GM10248 (cell line): Measurements from ENCODE around the gene SRL.

Source experiments
- CTCF ChIA-PET: fragments of 300-600 bp; sonication (Branson Sonifier 250); formaldehyde crosslinking; extraction: SDS; loops from one replicate; lab custom pipeline; 2021; ENCODE audit warnings: antibody characterized with exemption; lab: Yijun Ruan, JAX
- POLR2A ChIA-PET: fragments of 350-650 bp; sonication (Branson Sonifier 250); formaldehyde crosslinking; extraction: SDS; loops from one replicate; lab custom pipeline; 2020; ENCODE audit warnings: antibody characterized with exemption; lab: Yijun Ruan, JAX
- DNase-seq: peaks from one replicate; pipeline ENCODE4 v3.0.0; 2012; ENCODE audit errors: extremely low spot score
- TF ChIP-seq, protein P1 (sequence below): IDR thresholded peaks from 2 replicates; pipeline ENCODE4 v1.5.1; 2012; ENCODE audit warnings: mild to moderate bottlenecking, low read depth; ENCODE audit errors: extremely low read depth, missing control alignments, control extremely low read depth

SRL gene

GRCh38 chr16:4263504-4264436, 21.9 kb upstream of the SRL start:
- no peak for DNase-seq
- TF ChIP-seq, protein P1, sequence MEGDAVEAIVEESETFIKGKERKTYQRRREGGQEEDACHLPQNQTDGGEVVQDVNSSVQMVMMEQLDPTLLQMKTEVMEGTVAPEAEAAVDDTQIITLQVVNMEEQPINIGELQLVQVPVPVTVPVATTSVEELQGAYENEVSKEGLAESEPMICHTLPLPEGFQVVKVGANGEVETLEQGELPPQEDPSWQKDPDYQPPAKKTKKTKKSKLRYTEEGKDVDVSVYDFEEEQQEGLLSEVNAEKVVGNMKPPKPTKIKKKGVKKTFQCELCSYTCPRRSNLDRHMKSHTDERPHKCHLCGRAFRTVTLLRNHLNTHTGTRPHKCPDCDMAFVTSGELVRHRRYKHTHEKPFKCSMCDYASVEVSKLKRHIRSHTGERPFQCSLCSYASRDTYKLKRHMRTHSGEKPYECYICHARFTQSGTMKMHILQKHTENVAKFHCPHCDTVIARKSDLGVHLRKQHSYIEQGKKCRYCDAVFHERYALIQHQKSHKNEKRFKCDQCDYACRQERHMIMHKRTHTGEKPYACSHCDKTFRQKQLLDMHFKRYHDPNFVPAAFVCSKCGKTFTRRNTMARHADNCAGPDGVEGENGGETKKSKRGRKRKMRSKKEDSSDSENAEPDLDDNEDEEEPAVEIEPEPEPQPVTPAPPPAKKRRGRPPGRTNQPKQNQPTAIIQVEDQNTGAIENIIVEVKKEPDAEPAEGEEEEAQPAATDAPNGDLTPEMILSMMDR: no peak
- ChIA-PET POLR2A (no interaction called here), CTCF (interaction anchor here (1.3 to 10.5 kb wide), 4 partner anchors 7 to 281 kb away, joined by 3 to 103 read pairs (median 4); no protein-coding TSS in a partner anchor)

GRCh38 chr16:4262303-4262835, 20.5 kb upstream of the SRL start:
- CTCF ChIA-PET: interaction anchor here (0.9 to 10.5 kb wide), 6 partner anchors 8 to 279 kb away, joined by 3 to 103 read pairs (median 3); no protein-coding TSS in a partner anchor
- POLR2A ChIA-PET: no interaction called here
- TF ChIP-seq, protein P1: no peak
- DNase-seq: no peak

GRCh38 chr16:4261557-4262172, 19.8 kb upstream of the SRL start:
- POLR2A ChIA-PET: no interaction called here
- DNase-seq: peak; percentile 49

GRCh38 chr16:4260360-4260759, 18.5 kb upstream of the SRL start:
- ChIA-PET POLR2A (no interaction called here), CTCF (interaction anchor here (0.8 to 3.3 kb wide), 3 partner anchors 10 to 15 kb away, joined by 3 to 15 read pairs (median 4); partner anchors contain the start of gene TFAP4)
- TF ChIP-seq, protein P1: no peak
- DNase-seq: no peak

More at GRCh38 chr16:4261557-4262172, 19.8 kb upstream of the SRL start:
- TF ChIP-seq, protein P1: peak; percentile 40
- CTCF ChIA-PET: interaction anchor here (0.9 to 10.5 kb wide), 5 partner anchors 7 to 279 kb away, joined by 3 to 103 read pairs (median 3); no protein-coding TSS in a partner anchor

GRCh38 chr16:4257646-4258556, 16.0 kb upstream of the SRL start:
- ChIA-PET CTCF (interaction anchor here (0.9 to 3.3 kb wide), 6 partner anchors 9 to 156 kb away, joined by 3 to 15 read pairs (median 4); no protein-coding TSS in a partner anchor), POLR2A (interaction anchor here (0.5 to 1.2 kb wide), 3 partner anchors 11 to 160 kb away, joined by 3 to 4 read pairs (median 3); no protein-coding TSS in a partner anchor)
- TF ChIP-seq, protein P1: no peak
- DNase-seq: no peak
